ENCODE results near the gene SH3GL2.
"Not testable (repeated sequence)": the region's sequence is repeated elsewhere in the genome, so short reads cannot be mapped to it uniquely, and the experiment has no call there.

SH3GL2 gene

DNA sequence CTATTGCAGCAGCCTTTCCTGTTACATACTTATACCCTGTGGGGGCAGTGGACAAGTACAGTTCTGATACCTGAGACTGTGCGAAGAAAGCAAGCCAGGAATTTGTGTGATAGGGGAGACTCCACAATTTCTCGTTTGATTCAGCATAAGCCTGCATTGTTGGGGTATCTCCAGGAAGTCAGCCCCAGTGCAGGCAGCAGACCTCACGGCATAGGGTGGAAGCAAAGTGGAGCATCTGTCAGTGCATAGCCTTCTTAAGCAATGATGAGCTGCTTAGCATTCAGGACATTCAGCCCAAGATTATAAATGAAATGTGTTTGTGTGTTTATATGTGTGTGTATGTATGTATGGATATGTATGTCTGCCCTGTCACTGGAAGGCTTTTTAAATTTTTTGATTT is 157.0 kb downstream of the SH3GL2 start:
- Histone ChIP-seq H3K27ac (no peak overlapping the region), H3K4me3 (no peak overlapping the region)

DNA sequence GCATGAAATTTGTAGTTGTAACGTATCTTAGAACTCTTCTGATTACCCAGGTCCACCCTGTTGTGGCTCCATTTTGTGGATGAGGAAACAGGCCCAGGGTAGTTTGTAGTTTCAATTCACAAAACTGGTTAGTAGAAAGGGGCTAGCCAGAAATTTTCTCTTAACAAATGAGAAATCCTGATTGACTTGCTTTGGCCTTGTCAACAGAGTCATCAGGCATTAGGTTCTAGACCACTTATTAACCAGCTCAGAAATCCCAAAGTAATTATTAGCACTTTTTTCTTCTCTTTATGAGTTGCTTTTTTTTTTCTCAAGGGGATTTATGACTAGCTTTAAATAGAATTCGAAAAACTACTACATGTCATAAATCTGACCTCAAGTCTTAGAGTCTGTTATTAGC is 160.2 kb downstream of the SH3GL2 start:
- no peak overlapping the region for H3K4me3 ChIP-seq
- no peak overlapping the region for H3K27ac ChIP-seq

DNA sequence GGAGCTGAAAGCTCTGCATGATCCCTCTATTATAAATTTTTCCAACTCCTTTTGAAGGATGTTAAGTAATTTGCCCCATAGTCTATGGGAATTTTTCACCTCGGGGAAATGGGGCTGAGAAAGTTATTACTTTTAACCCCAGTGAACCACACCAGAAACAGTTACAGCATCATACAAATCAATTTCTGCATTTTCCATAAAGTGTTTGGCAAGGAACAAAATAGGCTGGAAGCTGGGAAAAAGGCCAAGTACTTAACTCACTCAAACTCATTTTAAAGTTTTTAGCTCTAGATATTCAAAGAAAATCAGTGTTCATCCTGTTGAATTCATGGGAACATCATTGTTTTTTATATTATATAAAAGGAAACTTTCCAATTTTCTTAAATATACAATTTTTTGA is 160.9 kb downstream of the SH3GL2 start:
- Histone ChIP-seq H3K4me3 (no peak overlapping the region), H3K27ac (no peak overlapping the region)

DNA sequence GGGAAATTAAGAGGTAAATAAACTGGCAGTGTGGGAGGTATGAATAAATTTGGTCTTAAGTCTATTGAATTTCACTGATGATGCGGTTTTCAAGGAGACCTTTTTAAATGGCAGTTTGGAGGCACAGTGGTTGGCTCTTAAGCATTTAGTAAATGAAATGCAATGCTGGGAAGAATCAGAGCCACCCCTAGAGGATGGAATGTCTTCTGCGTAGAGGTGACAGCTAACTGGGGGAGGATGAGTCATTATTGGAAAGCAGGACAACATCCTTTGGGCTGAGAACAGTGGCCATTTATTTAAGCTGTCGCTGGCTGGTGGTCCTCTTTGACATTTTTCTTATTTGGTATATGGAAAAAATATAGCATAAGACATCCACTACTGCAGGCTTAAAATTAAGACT is 163.2 kb downstream of the SH3GL2 start:
- Histone ChIP-seq H3K4me3 (no peak overlapping the region), H3K27ac (no peak overlapping the region)

DNA sequence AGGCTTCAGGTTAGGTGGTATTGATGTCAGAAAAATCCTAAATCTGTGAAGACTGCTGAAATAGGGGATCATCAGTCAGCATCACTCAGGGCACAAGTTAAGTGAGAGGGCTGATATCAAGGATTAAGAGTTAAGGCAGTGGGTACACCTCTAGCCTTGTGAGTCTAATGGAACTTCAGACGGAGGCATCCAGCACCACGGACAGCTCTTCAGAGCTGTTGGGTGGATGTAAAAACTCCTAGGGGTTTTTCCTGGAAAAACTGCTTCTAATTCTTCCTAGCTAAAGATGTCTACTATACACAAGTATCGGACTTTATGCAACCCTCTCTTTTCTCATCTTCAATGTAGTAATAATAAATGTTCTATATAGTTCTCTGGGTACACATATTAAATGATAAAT is 165.9 kb downstream of the SH3GL2 start:
- Histone ChIP-seq H3K4me3 (no peak overlapping the region), H3K27ac (no peak overlapping the region)

DNA sequence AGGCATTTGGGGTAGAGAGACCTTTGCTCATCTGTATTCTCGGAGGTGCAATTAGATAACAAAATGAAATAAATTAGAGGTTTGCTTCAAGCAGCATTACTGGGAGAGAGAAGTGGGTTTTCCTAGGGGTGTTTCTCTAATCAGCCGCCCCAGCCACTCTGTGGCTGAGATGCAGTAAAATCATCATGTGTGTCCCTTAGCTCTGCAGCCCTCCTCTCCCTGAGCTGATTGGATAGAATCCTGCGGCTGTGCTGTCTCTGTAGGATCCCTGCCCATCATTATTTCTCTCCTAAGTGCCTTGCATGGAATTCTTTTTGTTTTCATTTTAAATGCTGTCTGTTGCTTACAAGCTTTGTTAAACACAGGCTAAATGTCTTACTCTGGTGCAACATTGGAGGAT is 171.4 kb downstream of the SH3GL2 start:
- H3K4me3 ChIP-seq: no peak overlapping the region
- no peak overlapping the region for H3K27ac ChIP-seq

DNA sequence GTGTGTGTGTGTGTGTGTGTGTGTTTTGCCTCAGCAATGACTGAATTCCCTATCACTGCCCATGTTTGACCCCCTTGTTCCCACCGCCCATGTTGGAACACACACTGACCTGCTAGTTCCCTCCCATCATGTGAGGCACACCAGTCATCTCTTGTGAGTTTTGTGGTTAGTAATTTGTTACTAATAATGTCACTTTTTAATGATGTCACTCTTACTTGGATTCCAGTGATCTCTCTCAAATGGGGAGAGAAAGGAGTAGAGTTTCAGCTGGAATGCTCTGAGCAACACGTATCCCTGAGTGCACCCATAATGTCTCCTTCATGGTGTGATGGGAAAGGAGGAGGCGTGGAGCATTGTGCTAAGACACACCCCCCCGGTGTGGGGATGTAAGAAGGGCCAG is 172.6 kb downstream of the SH3GL2 start:
- Histone ChIP-seq H3K27ac (no peak overlapping the region), H3K4me3 (no peak overlapping the region)

DNA sequence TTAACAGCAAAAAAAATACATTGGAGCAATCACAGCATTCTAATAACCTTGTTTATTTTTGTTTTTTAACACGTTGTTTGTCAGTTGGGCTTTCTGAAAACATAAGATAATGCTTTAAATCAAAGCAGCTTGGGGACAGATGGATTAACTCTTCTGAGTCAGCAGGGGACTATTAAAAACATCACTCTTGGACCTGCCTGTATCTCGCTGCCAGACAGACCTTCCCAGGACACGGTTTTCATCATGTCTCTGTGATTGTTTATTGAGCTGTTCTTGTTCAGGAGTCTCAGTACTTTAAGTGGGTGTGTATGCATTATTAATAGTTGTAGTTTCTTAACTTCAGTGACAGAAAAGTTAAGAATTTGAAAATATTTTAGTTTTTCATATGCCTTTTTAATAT is 173.2 kb downstream of the SH3GL2 start:
- H3K4me3 ChIP-seq: no peak overlapping the region
- H3K27ac ChIP-seq: no peak overlapping the region

DNA sequence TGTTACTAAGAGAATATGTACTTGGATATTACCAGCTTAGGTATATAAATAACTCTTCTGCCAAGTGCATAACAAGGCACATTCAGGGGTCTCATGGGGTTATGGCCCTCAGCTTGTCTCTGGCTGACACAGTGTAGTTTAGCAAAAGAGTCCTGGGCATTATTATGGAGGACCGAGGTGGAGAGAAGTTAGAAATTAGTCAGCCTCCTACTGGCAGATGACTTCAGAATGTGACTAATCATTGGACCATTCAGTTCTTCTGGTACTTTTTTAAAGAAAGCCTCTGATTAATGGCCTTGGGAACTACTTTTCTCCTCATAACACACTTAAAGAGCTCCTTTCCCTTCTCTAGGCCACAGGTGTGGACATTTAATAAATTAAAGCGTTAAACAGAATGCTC is 178.9 kb downstream of the SH3GL2 start:
- H3K27ac ChIP-seq: no peak overlapping the region
- no peak overlapping the region for H3K4me3 ChIP-seq

DNA sequence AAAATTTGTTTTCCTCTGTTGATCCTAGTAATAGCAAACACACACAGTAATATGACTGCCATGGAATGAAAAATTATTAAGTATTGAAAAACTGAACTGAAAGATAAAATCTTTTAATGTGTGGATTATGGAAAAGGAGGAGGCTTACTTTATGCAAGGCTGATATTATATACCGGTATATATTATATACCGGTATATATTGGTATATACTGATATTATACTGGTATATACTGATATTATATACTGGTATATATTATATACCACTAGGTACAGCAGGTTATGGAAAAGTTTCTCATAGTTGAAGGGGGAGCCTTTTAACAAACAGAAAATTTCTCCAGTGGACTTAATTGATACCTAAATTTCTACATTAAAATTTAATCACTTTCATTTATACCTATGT is 181.4 kb downstream of the SH3GL2 start:
- Histone ChIP-seq H3K4me3 (no peak overlapping the region), H3K27ac (no peak overlapping the region)

DNA sequence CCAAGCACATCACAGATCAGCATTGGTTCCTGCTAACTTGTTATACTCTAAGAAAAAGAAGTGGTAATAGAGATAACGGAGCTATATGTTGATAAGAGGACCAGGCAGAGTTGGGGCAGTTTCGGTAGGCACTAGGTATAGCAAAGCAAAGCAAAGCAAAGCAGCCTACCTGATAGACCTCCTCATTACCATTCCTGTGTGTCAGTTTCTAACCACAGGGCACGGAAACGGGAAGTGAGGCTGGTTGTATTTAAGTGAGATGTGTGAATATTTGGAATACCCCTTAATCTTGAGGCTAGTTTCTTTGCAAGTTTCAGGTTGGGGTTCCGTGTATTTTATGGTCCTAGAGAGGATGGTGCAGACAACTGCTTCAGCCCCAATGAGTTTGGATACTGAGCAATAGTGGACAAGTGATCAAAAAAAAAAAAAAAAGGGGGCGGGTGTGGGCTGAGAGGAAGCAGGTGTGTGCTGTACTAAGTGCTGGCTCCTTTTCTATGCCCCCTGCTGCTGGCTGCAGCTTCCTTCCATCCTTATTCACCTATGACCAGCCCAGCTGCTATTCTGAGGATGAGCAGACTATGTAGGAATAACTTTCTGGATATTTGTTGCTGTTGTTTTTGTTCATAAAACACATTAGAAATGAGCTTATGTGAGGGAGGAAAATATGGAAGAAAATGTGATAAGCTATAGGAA is 183.3 kb downstream of the SH3GL2 start:
- H3K4me3 ChIP-seq: no peak overlapping the region
- H3K27ac ChIP-seq: no peak overlapping the region

DNA sequence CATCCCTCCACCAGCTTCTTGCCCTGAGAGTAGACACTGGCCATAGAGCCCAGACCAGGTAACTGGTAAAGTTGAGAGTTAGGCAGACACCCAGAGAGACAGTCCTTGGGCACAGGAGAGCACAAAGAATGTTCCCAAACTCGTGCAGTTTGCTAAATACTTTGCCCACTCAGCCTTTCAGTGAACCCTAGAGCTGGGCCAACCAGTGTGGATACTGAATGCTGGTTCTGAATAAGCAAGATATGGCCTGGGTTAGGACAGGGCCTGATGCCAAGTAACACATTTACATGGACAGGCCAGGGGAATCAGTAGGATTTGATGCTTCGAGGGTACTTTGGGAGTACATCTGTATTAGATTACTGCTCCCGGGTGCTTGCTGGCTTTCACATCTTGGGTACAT is 185.4 kb downstream of the SH3GL2 start:
- no peak overlapping the region for H3K4me3 ChIP-seq
- H3K27ac ChIP-seq: no peak overlapping the region

DNA sequence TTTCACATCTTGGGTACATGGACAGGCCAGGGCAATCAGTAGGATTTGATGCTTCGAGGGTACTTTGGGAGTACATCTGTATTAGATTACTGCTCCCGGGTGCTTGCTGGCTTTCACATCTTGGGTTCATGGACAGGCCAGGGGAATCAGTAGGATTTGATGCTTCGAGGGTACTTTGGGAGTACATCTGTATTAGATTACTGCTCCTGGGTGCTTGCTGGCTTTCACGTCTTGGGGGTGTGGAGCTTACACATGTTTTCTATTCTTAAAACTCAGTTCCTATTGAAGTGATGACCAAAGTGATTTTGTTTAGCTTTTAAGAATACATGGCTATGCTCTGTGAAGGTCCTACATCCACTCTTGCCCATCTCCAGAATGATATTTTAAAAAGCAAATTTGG is 186.3 kb downstream of the SH3GL2 start:
- not testable (repeated sequence) for H3K27ac ChIP-seq, H3K4me3 ChIP-seq

DNA sequence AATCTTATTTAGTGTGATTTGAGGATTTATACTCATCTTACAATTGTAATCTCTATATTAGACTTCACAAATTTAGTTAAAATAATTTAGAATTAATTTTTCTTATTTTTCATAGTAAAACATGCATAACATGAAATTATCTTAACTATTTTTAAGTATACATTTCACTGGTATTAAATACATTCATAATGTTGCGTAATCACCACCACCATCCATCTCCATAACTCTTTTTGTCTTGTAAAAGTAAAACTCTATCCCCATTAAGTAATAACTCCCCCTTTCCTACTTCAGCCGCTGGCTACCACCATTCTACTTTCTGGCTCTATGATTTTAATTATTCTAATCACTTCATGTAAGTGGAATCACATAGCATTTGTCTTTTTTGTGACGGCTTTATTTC is 193.4 kb downstream of the SH3GL2 start:
- Histone ChIP-seq H3K27ac (no peak overlapping the region), H3K4me3 (no peak overlapping the region)

DNA sequence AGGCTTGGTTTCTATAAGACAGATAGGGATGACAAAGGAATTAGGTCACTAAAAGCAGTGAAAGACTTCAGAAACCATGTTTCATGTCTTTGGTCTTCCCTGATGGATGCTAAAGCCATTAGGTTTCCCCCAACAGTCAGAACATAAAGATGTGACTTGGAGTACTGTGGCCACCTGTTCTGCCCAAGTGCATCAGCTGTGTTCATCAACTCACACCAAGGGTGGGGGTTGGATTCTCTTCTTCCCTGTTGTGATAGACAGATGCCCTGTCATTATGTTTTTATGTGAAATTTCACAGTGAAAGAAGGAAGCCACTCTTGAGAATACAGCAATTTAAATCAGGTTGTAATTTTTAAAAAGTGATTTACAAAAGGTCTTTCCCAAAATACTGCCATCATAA is 196.8 kb downstream of the SH3GL2 start:
- no peak overlapping the region for H3K27ac ChIP-seq
- H3K4me3 ChIP-seq: no peak overlapping the region

DNA sequence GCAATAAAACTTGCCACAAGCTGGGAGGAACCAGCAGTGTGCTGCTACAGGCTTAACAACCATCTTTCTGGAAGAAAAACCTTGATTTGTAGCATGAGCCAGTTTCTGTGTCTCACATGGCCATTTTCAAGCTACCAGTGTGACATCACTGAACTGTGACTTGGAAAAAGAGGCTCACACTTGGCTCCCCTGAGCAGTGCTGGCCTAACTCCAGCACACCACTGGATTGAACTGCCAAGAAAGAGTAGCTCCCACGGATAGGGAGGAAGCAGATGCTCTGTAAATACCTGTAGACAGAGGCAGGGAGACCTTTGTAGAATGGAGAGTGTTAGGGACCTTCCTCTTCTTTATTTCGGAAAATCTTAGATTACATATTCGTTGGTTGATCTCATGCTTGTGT is 197.9 kb downstream of the SH3GL2 start:
- H3K27ac ChIP-seq: no peak overlapping the region

DNA sequence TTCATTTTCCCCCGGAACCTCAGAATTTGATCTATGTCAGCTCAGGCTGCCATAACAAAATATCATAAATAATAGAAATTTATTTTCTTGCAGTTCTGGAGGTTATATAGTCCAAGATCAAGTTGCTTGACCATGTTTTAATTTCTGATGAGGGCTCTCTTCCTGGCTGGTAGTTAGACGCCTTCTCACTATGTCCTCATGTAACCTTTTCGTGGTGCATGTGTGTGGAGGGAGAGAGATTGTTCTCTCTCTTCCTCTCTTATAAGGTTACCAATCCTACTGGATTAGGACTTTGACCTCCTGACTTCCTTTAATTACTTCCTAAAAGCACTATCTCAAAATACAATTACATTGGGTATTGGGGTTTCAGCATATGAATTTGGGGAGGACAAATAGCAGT is 198.6 kb downstream of the SH3GL2 start:
- Histone ChIP-seq H3K4me3 (no peak overlapping the region), H3K27ac (no peak overlapping the region)

More for the DNA sequence above, 197.9 kb downstream of the SH3GL2 start:
- no peak overlapping the region for H3K4me3 ChIP-seq

DNA sequence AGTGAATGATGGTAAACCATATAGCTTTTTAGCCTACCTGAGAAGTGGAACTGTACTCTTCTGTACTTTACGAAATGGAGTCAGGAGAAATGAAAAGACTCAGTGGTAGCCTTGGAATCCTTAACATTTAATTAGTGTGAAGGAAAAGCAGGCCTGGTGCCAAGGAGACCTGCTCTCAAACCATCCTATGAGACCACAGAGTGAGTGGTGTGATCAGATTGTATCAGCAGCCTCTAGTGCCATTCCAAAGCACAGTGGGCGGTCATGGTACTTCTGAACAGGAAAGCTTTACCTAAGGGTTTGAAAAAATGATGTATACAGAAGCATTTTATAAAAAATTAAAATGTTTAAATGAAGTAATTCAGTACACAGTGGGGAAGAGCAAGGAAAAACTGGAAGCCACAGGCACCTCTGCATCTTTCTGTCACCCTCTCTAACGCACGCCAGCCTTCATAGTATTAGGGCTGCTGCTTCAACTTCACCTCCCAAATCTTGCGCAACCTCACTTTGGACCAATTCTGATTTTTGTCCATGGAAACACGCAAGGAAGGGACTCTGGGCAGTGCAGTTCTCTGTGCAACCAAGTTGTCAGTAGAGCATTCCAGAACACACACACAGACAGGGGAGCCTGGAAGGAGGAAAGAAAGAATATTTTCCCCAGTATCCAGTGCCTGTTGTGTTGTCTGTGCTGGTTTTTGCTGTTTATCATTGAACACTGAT is 203.7 kb downstream of the SH3GL2 start:
- Histone ChIP-seq H3K27ac (no peak overlapping the region), H3K4me3 (no peak overlapping the region)

DNA sequence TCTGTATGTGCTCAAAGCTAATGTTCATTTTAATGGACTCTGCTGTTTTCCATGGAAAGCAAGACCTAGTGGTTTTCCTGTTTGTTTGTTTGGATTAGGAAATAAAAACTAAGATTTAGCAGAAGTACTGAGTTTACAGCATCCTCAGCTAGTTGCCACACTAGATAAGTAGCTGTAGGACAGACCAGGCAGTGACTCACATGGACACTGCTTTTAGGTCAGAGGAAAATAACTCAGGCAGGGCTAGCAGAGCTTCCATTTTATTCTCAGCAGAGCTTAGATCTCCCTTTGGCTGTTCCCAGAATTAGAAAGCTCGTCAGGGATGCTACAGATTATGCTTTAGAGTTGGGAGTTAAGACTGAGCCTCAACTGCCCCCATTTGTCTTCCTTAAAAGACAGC is 204.4 kb downstream of the SH3GL2 start:
- Histone ChIP-seq H3K4me3 (no peak overlapping the region), H3K27ac (no peak overlapping the region)

DNA sequence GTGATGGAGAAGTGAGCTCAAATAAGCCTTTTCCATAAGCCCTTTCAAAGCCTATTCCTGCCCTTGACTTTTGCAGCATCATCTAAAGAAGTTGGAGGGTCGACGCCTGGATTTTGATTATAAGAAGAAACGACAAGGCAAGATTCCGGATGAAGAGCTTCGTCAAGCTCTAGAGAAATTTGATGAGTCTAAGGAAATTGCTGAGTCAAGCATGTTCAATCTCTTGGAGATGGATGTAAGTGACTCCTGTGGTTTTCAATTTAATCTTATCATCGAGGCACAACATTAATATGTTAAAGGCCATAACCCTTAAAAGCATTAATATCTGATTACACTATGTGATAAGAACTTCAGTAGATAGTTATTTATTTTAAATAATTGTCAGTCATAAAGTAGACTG is 210.4 kb downstream of the SH3GL2 start:
- no peak overlapping the region for H3K27ac ChIP-seq
- H3K4me3 ChIP-seq: no peak overlapping the region

DNA sequence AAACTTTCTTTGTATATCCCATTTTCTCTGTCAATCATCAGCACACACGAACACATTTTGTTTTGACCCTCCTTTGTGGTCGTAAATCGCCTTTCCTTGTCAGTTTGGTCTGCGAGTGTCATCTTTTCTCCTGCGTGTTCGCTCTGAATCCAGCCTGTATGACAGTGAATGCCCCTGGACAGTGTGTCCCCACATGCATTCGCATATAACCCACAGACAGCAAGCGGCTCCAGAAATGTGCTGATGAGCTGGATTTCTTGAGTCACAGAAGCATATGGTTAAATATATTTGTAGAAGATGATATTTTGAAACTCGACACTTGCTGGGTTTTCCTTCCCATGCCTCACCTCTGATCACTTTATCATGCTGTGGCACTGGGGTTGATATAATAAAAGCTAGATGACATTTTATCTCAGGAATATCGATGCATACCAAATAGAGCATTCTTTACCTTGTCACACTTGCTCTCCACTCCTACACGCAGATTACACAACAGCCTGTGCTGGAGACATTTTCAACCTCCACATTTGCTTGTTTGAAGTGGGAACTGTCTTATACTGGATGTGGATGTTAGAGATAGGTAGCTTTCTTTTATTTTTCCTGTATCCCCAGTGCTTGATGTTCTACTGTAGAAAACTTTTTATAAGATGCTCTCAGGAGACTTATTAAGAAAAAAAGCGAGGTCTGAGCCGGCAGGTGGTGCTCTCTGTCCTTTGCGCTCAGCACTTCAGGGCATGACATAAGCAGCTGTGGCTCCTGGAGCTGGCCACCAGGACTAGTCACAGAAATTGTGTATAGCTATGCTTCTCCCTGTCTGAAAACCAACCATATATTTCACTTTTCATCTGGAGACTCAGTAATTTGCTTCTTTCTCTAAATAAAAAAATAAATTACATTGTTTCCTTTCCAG is 215.1 kb downstream of the SH3GL2 start:
- Histone ChIP-seq H3K4me3 (no peak overlapping the region), H3K27ac (no peak overlapping the region)

All from skin epidermis (tissue), 12 donors.